ENCODE results near the gene DCN. TPM values are rescaled to one million over a fixed set of nuclear protein-coding genes. Genes with fewer than 3 reads are reported as not detected.

DCN gene
- polyA plus RNA-seq, 1 of the 3 experiments (the other 2 are of a cell fraction), result 5.5 TPM

DNA sequence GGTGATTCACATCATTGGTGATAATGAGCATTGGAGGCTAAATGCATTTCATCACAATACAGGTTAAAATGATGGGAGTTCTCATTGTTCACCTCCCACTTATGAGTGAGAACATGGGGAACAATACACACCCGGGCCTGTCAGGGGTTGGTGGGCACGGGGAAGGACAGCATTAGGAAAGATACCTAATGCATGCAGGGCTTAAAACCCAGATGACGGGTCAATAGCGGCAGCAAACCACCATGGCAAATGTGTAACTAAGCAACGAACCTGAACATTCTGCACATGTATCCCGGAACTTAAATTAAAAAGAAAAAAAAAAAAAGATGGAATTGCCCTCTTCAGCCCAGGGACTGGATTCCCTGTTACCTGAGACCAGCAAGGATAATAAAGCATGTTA, 69.0 kb downstream of the DCN start:
- H2AFZ ChIP-seq (ENCODE audit: low read depth), result no peak overlapping the region
- H3K27ac ChIP-seq (ENCODE audit: low read depth in 2 of 2, low read length in 1 of 2), result no peak overlapping the region
- ChIA-PET CTCF (no interaction called here), POLR2A (no interaction called here)
- H3K4me2 ChIP-seq, result no peak overlapping the region
- peaks cover 29% of the 10 kb centered on the region for H3F3A ChIP-seq (replicated peaks; ENCODE audit: insufficient read depth)
- H3K79me2 ChIP-seq (ENCODE audit: insufficient read depth), result no peaks in the 10 kb centered on the region; the same call in 1 of the 2 replicates
- peaks cover 7 to 11% of the 10 kb centered on the region in 2 experiments; a peak in 2 of 4 replicates for H3K4me1 ChIP-seq (ENCODE audit: control insufficient read depth in 1 of 2, insufficient read depth in 2 of 2, low read depth in 1 of 2, low read length in 1 of 2)
- H3K9ac ChIP-seq, result no peak overlapping the region
- no peaks in the 10 kb centered on the region for H3K27me3 ChIP-seq (ENCODE audit: insufficient read depth)
- no peak for TF ChIP-seq MXI1 (IDR thresholded peaks at IDR 0.05; ENCODE audit: low read depth, low read length)
- no peak for TF ChIP-seq GATA2 (CRISPR knock-in tag; IDR thresholded peaks at IDR 0.05)
- TF ChIP-seq TAF1 (IDR thresholded peaks at IDR 0.05; ENCODE audit: borderline replicate concordance, low read depth, low read length), result no peak
- no peak for TF ChIP-seq FOXM1 (IDR thresholded peaks at IDR 0.05; ENCODE audit: low read depth)
- TF ChIP-seq, protein P1, sequence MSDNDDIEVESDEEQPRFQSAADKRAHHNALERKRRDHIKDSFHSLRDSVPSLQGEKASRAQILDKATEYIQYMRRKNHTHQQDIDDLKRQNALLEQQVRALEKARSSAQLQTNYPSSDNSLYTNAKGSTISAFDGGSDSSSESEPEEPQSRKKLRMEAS (IDR thresholded peaks at IDR 0.05; ENCODE audit: low read depth), result no peak
- TF ChIP-seq RXRA (IDR thresholded peaks at IDR 0.05; ENCODE audit: borderline replicate concordance, low read depth), result no peak
- no peak for TF ChIP-seq FOSL2 (IDR thresholded peaks at IDR 0.05; ENCODE audit: borderline replicate concordance, low read depth)
- TF ChIP-seq, protein P2, sequence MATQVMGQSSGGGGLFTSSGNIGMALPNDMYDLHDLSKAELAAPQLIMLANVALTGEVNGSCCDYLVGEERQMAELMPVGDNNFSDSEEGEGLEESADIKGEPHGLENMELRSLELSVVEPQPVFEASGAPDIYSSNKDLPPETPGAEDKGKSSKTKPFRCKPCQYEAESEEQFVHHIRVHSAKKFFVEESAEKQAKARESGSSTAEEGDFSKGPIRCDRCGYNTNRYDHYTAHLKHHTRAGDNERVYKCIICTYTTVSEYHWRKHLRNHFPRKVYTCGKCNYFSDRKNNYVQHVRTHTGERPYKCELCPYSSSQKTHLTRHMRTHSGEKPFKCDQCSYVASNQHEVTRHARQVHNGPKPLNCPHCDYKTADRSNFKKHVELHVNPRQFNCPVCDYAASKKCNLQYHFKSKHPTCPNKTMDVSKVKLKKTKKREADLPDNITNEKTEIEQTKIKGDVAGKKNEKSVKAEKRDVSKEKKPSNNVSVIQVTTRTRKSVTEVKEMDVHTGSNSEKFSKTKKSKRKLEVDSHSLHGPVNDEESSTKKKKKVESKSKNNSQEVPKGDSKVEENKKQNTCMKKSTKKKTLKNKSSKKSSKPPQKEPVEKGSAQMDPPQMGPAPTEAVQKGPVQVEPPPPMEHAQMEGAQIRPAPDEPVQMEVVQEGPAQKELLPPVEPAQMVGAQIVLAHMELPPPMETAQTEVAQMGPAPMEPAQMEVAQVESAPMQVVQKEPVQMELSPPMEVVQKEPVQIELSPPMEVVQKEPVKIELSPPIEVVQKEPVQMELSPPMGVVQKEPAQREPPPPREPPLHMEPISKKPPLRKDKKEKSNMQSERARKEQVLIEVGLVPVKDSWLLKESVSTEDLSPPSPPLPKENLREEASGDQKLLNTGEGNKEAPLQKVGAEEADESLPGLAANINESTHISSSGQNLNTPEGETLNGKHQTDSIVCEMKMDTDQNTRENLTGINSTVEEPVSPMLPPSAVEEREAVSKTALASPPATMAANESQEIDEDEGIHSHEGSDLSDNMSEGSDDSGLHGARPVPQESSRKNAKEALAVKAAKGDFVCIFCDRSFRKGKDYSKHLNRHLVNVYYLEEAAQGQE (IDR thresholded peaks at IDR 0.05; ENCODE audit: low read depth, low read length), result no peak
- TF ChIP-seq, protein P3, sequence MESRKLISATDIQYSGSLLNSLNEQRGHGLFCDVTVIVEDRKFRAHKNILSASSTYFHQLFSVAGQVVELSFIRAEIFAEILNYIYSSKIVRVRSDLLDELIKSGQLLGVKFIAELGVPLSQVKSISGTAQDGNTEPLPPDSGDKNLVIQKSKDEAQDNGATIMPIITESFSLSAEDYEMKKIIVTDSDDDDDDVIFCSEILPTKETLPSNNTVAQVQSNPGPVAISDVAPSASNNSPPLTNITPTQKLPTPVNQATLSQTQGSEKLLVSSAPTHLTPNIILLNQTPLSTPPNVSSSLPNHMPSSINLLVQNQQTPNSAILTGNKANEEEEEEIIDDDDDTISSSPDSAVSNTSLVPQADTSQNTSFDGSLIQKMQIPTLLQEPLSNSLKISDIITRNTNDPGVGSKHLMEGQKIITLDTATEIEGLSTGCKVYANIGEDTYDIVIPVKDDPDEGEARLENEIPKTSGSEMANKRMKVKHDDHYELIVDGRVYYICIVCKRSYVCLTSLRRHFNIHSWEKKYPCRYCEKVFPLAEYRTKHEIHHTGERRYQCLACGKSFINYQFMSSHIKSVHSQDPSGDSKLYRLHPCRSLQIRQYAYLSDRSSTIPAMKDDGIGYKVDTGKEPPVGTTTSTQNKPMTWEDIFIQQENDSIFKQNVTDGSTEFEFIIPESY (IDR thresholded peaks at IDR 0.05; ENCODE audit: borderline replicate concordance, low read depth), result no peak
- TF ChIP-seq TEAD4 (IDR thresholded peaks at IDR 0.05; ENCODE audit: borderline replicate concordance, insufficient read depth), result no peak
- no peak for TF ChIP-seq RAD21 (IDR thresholded peaks at IDR 0.05; ENCODE audit: low read length)
- TF ChIP-seq YY1 (IDR thresholded peaks at IDR 0.05; ENCODE audit: low read depth), result no peak
- no peak for TF ChIP-seq SMC3 (IDR thresholded peaks at IDR 0.05; ENCODE audit: low read depth, low read length)
- no peak for TF ChIP-seq CHD2 (IDR thresholded peaks at IDR 0.05; ENCODE audit: low read length, partially characterized antibody)
- DNase-seq, result no peak
- H3K36me3 ChIP-seq (replicated peaks in 1 of 2; ENCODE audit: control insufficient read depth in 1 of 2, insufficient read depth in 2 of 2, low read length in 1 of 2), result no peaks in the 10 kb centered on the region
- 83% methylated on average over 6 of the region's 6 CpGs for WGBS (ENCODE audit: low lambda C conversion rate)
- H3K4me3 ChIP-seq (ENCODE audit: low read depth in 2 of 2, low read length in 1 of 2), result no peak overlapping the region
- no peaks in the 10 kb centered on the region for H4K20me1 ChIP-seq (ENCODE audit: insufficient read depth)
- H3K9me3 ChIP-seq, result no peaks in the 10 kb centered on the region
- no peaks in the 10 kb centered on the region for H3K9me2 ChIP-seq
